Ectodermal cell (in vitro differentiated cells): ENCODE measurements around the gene GPX5.
"Not testable (repeated sequence)": the region's sequence is repeated elsewhere in the genome, so short reads cannot be mapped to it uniquely, and the experiment has no call there.

Source experiments
- H3K27ac ChIP-seq: 2 replicates; pipeline ENCODE4 v1.7.0; 2013; ENCODE audit warnings: mild to moderate bottlenecking, low read depth, low read length; ENCODE audit not compliant: insufficient read depth, poor library complexity, severe bottlenecking
- H3K27me3 ChIP-seq: 2 replicates; pipeline ENCODE4 v1.7.0; 2013; ENCODE audit warnings: mild to moderate bottlenecking, low read length; ENCODE audit not compliant: insufficient read depth, control insufficient read depth, poor library complexity, severe bottlenecking
- H3K36me3 ChIP-seq: one replicate; pipeline ENCODE4 v1.7.0; 2013; ENCODE audit warnings: low read length; ENCODE audit not compliant: control insufficient read depth, insufficient read depth
- H3K4me1 ChIP-seq: one replicate; pipeline ENCODE4 v1.7.0; 2013; ENCODE audit warnings: low read length; ENCODE audit not compliant: control insufficient read depth, insufficient read depth
- H3K4me3 ChIP-seq: 2 replicates; pipeline ENCODE4 v1.7.0; 2013; ENCODE audit warnings: low read depth, low read length, control low read depth; ENCODE audit not compliant: insufficient read depth
- H3K9me3 ChIP-seq: 2 replicates; pipeline ENCODE4 v1.7.0; 2013; ENCODE audit warnings: mild to moderate bottlenecking, low read length, moderate library complexity; ENCODE audit not compliant: control insufficient read depth
- WGBS, 2 experiments: methylation state at CpG; one replicate each; pipeline ENCODE4 v1.1.7; 2013; ENCODE audit warnings: missing lambda C conversion rate in 2 of 2; 5-methylcytosine and 5-hydroxymethylcytosine counted together

GPX5 gene

GRCh38 chr6:28512387-28512786 lies 13.3 kb upstream of the GPX5 start:
- not testable (repeated sequence) for H3K36me3 ChIP-seq, H3K4me3 ChIP-seq, H3K27me3 ChIP-seq, H3K4me1 ChIP-seq, H3K9me3 ChIP-seq, H3K27ac ChIP-seq
- WGBS, 2 experiments = 93 to 94% methylated on average over 8 of the region's 8 CpGs

DNA sequence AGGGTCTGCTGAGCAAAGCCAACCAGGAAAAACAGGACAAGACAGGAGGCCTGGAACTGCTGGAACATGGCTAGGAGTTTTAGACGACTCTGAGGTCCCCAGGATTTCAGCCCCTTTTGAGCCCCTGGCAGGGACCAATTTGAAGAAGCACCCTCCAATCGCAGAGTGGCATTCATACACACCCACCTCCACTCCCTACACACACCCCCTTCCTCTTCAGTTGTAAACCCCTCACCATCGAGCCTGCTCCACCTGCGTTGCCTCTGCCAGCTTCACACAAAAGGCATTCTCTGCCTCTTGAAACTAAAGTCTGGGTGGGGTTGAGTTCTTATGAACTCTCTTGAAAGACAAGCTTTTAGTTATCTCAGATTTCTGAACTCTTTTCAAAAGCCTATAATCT lies 10.0 kb upstream of the GPX5 start, which contains the start of gene GPX6:
GPX6 (minus strand) TSS at position 118 of the 400 bp plus-strand sequence; CDS start at position 68, 50 bp downstream.
- Histone ChIP-seq H3K4me1 (no peaks in the 10 kb centered on the region), H3K27me3 (no peaks in the 10 kb centered on the region), H3K36me3 (no peaks in the 10 kb centered on the region), H3K27ac (no peak within 1 kb of the TSS), H3K9me3 (no peaks in the 10 kb centered on the region), H3K4me3 (no peak within 1 kb of the TSS)
- 79 to 84% methylated on average over 4 of the region's 4 CpGs for WGBS, 2 experiments

DNA sequence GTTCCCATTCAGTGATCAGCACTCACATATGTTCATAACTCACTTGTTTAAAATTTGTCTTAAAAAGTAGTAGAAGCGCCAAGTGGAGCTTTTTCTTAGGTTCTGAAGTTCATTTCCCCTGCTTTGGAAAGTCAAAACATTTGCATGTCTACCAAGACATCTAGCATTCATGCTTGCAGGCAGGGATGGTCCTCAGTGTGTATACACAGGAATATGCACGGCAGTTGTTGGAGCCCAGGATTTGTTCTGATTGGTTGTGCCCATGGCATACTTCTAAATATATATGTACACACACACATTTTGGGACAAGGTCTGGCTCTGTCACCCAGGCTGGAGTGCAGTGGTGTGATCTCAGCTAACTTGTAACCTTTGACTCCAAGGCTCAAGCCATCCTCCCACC lies 7.7 kb upstream of the GPX5 start:
- H3K9me3 ChIP-seq = no peaks in the 10 kb centered on the region
- no peak overlapping the region for H3K4me3 ChIP-seq
- WGBS, 2 experiments = 97 to 100% methylated on average over 1 to 2 of the region's 2 CpGs
- H3K27ac ChIP-seq = no peak overlapping the region
- H3K4me1 ChIP-seq = peaks cover 8% of the 10 kb centered on the region
- H3K27me3 ChIP-seq = no peaks in the 10 kb centered on the region
- no peaks in the 10 kb centered on the region for H3K36me3 ChIP-seq

GRCh38 chr6:28522594-28523240 lies 3.0 kb upstream of the GPX5 start:
- Histone ChIP-seq H3K4me1 (peaks cover 8% of the 10 kb centered on the region), H3K36me3 (no peaks in the 10 kb centered on the region), H3K4me3 (no peak overlapping the region), H3K9me3 (no peaks in the 10 kb centered on the region), H3K27me3 (no peaks in the 10 kb centered on the region), H3K27ac (no peak overlapping the region)

- H3K27ac ChIP-seq = peak overlapping the region; percentile 44
- H3K9me3 ChIP-seq = no peaks in the 10 kb centered on the region
- no peaks in the 10 kb centered on the region for H3K36me3 ChIP-seq
- no peaks in the 10 kb centered on the region for H3K27me3 ChIP-seq
- H3K4me3 ChIP-seq = no peak overlapping the region
- 80 to 82% methylated on average over 3 of the region's 3 CpGs for WGBS, 2 experiments
- H3K4me1 ChIP-seq = peaks cover 8% of the 10 kb centered on the region
These were observed 2.4 kb upstream of the GPX5 start for GRCh38 chr6:28523241-28523622.

- no peaks in the 10 kb centered on the region for H3K36me3 ChIP-seq
- WGBS, 2 experiments = 52 to 63% methylated on average over 1 of the region's 1 CpG
- no peaks in the 10 kb centered on the region for H3K27me3 ChIP-seq
- no peak overlapping the region for H3K4me3 ChIP-seq
- peaks cover 7% of the 10 kb centered on the region for H3K4me1 ChIP-seq
- H3K9me3 ChIP-seq = no peaks in the 10 kb centered on the region
- no peak overlapping the region for H3K27ac ChIP-seq
These were observed 5.1 kb downstream of the GPX5 start for GRCh38 chr6:28530777-28531176.

GRCh38 chr6:28531479-28532128 lies 5.9 kb downstream of the GPX5 start:
- H3K4me1 ChIP-seq = peaks cover 7% of the 10 kb centered on the region
- no peak overlapping the region for H3K27ac ChIP-seq
- no peaks in the 10 kb centered on the region for H3K27me3 ChIP-seq
- H3K9me3 ChIP-seq = no peaks in the 10 kb centered on the region
- 71 to 72% methylated on average over 7 of the region's 7 CpGs for WGBS, 2 experiments
- no peaks in the 10 kb centered on the region for H3K36me3 ChIP-seq
- no peak overlapping the region for H3K4me3 ChIP-seq

- H3K9me3 ChIP-seq = no peaks in the 10 kb centered on the region
- WGBS, 2 experiments = 85 to 86% methylated on average over 3 of the region's 3 CpGs
- H3K27ac ChIP-seq = no peak overlapping the region
- no peaks in the 10 kb centered on the region for H3K27me3 ChIP-seq
- no peaks in the 10 kb centered on the region for H3K36me3 ChIP-seq
- H3K4me3 ChIP-seq = no peak overlapping the region
- peaks cover 7% of the 10 kb centered on the region for H3K4me1 ChIP-seq
These were observed 8.6 kb downstream of the GPX5 start for GRCh38 chr6:28534306-28534705.

GRCh38 chr6:28534875-28535274 lies 9.2 kb downstream of the GPX5 start:
- no peak overlapping the region for H3K4me3 ChIP-seq
- no peak overlapping the region for H3K27ac ChIP-seq
- no peaks in the 10 kb centered on the region for H3K9me3 ChIP-seq
- WGBS, 2 experiments = 89 to 94% methylated on average over 2 of the region's 2 CpGs
- no peaks in the 10 kb centered on the region for H3K36me3 ChIP-seq
- no peaks in the 10 kb centered on the region for H3K27me3 ChIP-seq
- H3K4me1 ChIP-seq = peaks cover 7% of the 10 kb centered on the region

DNA sequence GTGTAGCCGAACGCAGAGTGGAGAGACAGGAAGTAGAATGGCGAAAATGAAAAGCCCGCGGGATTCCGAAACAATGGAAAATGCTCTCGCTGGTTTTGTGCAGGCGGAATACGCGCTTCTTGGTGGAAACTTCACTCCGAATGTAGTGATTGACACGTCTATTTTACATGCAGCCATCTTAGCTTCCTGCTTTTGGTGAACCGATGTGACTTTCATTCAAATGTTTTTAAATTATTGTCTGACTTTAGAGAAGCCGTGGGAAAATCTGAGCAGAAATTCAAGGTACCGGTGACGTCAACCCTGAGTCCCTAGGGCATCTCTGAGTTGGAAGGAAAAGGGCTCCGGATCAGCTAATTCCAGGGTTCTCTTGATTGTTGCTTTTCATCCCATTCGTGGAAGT lies 11.4 kb downstream of the GPX5 start:
- Histone ChIP-seq H3K9me3 (no peaks in the 10 kb centered on the region), H3K4me3 (peak overlapping the region; percentile 53), H3K27ac (no peak overlapping the region), H3K36me3 (no peaks in the 10 kb centered on the region), H3K4me1 (no peaks in the 10 kb centered on the region), H3K27me3 (no peaks in the 10 kb centered on the region)
- WGBS, 2 experiments = 13 to 17% methylated on average over 17 to 18 of the region's 18 CpGs
